Suprapubic skin (tissue), 3 donors: ENCODE data around the gene KCTD1.
"Not testable (repeated sequence)": the region's sequence is repeated elsewhere in the genome, so short reads cannot be mapped to it uniquely, and the experiment has no call there.

Experiments
- CTCF ChIP-seq, 2 donors: fragments of 200-600 bp in 1 of 2; fragments of 450-650 bp in 1 of 2; sonication (generic) in 1 of 2; IDR thresholded peaks; one replicate each; pipeline ENCODE4 v1.5.1; 2016 to 2019; ENCODE audit warnings: antibody characterized with exemption in 2 of 2, mild to moderate bottlenecking in 1 of 2, moderate library complexity in 1 of 2
- POLR2A ChIP-seq, 2 donors: fragments of 450-650 bp; IDR thresholded peaks; one replicate each; pipeline ENCODE4 v1.6.1; 2017; ENCODE audit warnings: antibody characterized with exemption in 2 of 2, mild to moderate bottlenecking in 2 of 2, moderate library complexity in 2 of 2

- not testable (repeated sequence) for TF ChIP-seq POLR2A, CTCF (IDR thresholded peaks at IDR 0.05)
Observed at GRCh38 chr18:26437634-26438033, 110.7 kb downstream of the KCTD1 start.
